ENCODE data around the gene TRPM3.

The TRPM3 gene

DNA sequence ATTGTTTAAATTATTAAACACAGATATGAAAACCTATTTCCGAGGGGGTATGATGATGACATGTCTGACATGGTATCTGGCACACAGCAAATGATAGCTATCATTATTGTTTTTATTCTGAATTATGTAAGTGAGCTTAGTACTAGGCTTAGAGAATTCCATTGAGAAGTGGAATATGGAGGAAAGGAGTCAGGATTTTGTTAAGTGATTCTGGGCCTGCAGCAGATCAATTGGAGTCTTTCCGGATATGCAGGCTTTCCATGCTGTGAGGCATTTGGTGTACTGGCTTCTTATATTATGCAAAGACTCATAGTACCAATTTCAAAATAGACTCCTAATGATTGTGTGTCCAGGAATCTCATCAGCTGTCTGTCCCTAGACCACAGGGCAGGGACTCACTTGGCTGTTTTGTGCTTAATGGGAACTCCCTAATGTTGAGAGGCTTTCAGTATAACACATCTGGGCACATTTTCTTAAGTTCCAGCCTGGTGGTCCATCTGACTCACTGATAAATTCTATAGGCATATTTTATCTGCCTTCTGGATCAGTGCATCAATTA, 527.0 kb downstream of the TRPM3 start:
- in situ Hi-C loops (cut with MboI; ENCODE audit: low sequenced_read_pairs): loop anchor here (25.0 kb wide), 2 partner anchors 182 to 257 kb away; partner anchors contain the start of gene KLF9

DNA sequence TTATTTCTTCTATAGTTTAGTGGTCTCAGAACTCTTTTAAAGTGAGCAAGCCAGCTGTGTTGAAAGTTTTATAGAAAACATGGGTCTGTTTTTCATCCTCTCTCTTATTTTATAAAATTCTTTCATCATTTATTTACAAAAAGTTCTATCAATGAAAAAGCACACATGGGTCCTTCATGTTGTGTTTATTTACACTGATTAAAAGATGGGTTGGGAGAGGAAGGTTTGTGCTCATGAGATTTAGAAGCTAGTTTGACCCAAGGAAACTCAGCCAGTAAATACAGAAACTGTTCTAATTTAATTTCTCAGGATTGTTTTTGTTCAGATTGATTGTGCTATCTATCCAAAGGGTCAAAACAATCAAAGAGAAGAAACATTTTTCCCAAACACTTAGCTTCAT, 528.2 kb downstream of the TRPM3 start:
- in situ Hi-C loops (cut with MboI; ENCODE audit: low sequenced_read_pairs): loop anchor here (25.0 kb wide), 2 partner anchors 181 to 256 kb away; partner anchors contain the start of gene KLF9

DNA sequence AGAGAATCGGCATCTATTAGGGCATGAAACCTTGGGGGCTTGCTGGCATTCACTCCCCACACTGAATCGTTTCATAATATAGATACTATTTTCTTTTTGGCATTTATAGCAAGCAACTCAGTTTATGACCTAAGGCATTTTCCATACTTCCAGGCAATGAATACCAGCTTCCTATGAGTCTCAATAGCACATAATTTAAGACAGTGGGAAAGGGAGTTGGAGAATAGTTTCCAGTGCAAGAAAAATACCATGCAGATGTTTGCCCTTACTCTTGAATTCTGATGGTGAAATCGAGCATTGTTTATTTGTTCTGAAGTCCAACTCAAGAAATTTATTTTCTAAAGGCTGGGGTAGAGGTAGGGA, 531.1 kb downstream of the TRPM3 start:
- in situ Hi-C loops (cut with MboI; ENCODE audit: low sequenced_read_pairs): loop anchor here (25.0 kb wide), 2 partner anchors 178 to 253 kb away; partner anchors contain the start of gene KLF9

DNA sequence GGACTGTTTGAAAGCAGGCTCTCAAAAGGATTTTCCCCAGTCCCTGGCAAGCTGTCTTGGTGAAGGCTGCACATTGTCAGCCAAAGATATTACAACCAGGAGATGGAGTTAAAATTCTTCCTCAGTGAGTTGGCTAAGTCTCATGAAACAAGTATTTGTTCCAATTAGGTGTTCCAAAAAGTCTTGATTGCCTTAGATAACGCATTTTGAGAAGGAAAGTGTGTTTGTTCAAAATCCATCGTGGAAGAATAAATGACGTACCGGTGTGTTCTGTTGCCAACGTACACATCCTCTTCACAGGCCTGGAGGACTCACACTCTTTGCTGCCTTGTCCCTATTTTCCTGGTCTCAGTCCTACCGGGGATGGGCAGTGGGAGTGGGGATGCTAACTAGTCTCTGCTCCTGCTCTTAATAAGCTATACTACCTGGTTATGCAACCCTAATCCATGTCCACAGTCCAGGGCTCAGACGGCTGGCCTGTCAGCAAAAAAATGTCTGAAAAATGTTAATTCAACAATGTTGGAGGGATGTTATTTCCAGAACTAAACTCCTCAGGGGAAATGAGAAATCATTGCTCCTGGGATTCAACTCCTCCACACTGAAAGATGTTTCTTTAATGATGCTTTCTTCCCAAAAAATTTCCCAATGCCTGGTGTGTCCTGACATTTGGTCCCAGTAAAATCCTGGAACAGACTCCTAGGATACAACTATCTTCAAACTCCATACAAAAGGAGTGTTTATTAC, 531.7 kb downstream of the TRPM3 start:
- in situ Hi-C loops (cut with MboI; ENCODE audit: low sequenced_read_pairs): loop anchor here (25.0 kb wide), 2 partner anchors 177 to 252 kb away; partner anchors contain the start of gene KLF9

DNA sequence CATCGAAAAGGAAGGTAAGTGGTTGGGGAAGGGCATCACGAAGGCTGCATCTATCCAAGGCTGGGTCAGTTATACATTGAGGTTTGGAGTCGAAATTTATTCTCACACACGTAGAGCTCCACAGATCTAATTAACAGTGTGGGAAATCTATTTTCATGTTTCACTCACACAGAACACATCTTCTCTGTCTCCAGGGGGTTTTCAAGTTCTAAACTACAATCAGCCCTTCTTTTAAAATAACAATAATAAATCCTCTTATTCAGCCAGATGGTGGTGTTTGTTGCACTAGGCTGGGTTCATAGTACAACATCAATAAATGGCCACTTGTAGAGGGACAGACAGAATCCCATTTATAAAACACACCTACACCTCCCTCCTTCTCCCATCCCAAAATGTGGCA, 532.4 kb downstream of the TRPM3 start:
- in situ Hi-C loops (cut with MboI; ENCODE audit: low sequenced_read_pairs): loop anchor here (25.0 kb wide), 2 partner anchors 177 to 252 kb away; partner anchors contain the start of gene KLF9

- in situ Hi-C loops (cut with MboI; ENCODE audit: low sequenced_read_pairs): loop anchor here (25.0 kb wide), 2 partner anchors 176 to 251 kb away; partner anchors contain the start of gene KLF9
These were observed 533.0 kb downstream of the TRPM3 start for GRCh38 chr9:70588381-70588780.

- in situ Hi-C loops (cut with MboI; ENCODE audit: low sequenced_read_pairs): loop anchor here (25.0 kb wide), 2 partner anchors 175 to 250 kb away; partner anchors contain the start of gene KLF9
These were observed 534.2 kb downstream of the TRPM3 start for GRCh38 chr9:70587201-70587600.

GRCh38 chr9:70586476-70586875, 534.9 kb downstream of the TRPM3 start:
- in situ Hi-C loops (cut with MboI; ENCODE audit: low sequenced_read_pairs): loop anchor here (25.0 kb wide), 2 partner anchors 174 to 249 kb away; partner anchors contain the start of gene KLF9

- in situ Hi-C loops (cut with MboI; ENCODE audit: low sequenced_read_pairs): loop anchor here (25.0 kb wide), 2 partner anchors 170 to 245 kb away; partner anchors contain the start of gene KLF9
These were observed 539.5 kb downstream of the TRPM3 start for GRCh38 chr9:70581955-70582350.

DNA sequence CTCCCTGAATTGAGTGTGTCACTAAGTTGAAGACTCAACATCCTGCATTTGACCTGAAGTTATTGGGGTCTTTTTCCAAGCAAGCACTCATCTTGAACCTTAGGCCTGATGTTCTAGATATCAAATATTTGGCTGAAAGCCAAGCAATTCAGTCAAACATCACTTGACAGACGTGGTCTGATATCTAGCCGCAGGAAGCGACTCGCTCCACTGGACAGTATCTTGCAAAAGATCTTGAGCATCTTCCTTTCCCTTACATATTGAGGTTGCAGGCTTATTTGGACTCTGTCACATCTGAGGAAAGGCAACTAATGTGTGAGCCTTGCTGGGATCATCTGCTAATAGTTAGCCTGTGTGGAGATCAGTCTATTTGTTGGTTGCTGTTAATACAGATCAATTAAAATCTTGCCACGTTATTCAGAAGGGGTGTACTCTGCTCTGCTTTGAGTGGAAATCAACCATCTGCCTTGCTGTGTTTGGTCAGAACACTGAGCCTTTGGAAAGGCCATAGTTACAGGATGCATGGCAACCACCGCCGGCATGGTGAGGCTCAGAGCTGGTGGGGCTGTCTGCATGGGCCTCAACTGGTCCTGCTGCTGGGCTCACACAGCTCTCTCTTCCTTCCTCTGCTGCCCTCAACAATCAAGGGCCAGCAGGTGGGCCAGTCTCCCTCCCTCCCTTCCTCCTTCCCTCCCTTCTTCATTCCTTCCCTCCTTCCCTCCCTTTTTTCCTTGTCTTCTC, 540.0 kb downstream of the TRPM3 start:
- in situ Hi-C loops (cut with MboI; ENCODE audit: low sequenced_read_pairs): loop anchor here (25.0 kb wide), 2 partner anchors 169 to 244 kb away; partner anchors contain the start of gene KLF9

DNA sequence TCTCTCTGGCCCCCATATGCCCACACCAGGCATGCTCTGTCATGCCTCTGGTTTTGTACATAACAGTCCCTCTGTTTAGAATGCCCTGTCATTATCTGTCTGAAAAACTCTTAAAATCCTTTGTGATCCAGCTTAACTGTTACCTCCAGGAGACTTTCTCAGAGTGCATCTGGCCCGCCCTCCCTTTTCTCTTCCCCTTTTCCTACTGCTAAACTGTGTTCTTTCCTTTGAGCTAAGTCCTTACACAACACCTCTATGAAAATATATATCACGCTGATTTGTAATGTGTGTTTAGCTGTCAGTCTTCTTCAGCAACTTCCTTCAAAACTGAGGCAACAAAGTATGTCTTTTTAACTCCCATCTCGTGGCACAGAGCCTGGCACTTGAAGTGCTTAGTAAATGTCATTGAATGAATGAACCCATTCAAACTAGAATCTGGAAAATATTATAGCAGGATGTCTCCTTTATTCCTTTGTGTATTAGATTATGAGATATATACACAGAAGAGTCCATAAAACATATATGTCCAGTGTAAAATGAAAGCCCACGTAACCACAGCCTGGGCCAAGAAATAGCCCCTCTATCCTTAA, 540.7 kb downstream of the TRPM3 start:
- in situ Hi-C loops (cut with MboI; ENCODE audit: low sequenced_read_pairs): loop anchor here (25.0 kb wide), 2 partner anchors 168 to 243 kb away; partner anchors contain the start of gene KLF9

GRCh38 chr9:70579686-70580085, 541.7 kb downstream of the TRPM3 start:
- in situ Hi-C loops (cut with MboI; ENCODE audit: low sequenced_read_pairs): loop anchor here (25.0 kb wide), 2 partner anchors 167 to 242 kb away; partner anchors contain the start of gene KLF9

DNA sequence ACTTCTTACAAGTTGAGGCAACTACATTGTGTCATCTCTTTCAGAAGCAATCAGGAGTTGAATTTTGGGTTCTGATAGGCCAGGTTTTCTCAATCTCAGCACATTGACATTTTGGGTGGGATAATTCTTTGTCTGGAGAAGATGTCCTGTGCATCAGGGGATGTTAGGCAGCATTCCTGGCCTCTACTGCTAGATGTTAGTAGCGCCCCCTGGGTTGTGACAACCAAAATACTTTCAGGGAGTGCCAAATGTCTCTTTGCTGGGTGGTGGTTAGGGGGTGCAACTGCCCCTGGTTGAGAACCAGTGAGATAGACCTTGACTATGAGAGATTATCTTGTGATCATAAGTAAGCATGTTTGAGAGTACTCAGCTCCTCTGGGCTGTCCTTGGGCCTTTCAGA, 542.7 kb downstream of the TRPM3 start:
- in situ Hi-C loops (cut with MboI; ENCODE audit: low sequenced_read_pairs): loop anchor here (25.0 kb wide), 2 partner anchors 166 to 241 kb away; partner anchors contain the start of gene KLF9

DNA sequence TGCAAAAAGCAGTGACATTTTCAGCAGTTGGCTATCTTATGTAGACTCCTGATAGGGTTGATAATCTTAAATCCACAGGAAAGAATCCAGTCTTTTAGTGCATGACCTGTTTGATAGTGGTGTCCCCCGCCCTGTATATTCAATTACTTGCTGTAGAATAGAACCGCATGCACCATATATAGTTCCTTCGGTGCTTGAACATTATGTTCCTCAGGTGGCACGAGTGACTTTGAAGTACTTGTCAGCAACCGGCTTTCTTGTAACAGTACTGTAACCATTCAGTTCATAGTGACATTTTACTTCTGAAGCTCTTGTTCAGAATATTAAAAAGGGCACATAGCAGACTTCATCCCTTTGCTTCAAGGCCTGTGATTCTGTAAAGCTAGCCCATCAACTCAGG, 543.8 kb downstream of the TRPM3 start:
- in situ Hi-C loops (cut with MboI; ENCODE audit: low sequenced_read_pairs): loop anchor here (25.0 kb wide), 2 partner anchors 165 to 240 kb away; partner anchors contain the start of gene KLF9

DNA sequence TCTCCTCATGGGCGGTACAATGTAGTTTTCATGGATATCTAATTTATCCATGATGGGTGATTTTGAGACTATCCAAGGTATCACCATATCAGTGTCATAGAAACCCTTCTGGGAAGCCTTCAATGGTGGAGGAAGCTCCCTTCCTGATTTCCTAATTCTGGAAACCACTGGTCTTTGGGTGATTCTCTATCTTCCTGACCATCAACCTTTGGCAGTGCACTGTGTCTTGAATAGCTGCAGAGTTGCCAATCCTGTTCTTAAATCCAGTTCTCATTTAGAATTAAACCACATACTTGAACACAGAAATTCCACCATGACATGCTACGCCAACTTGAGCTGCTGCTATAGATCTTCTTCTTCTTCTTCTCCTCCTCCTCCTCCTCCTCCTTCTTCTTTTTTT, 545.3 kb downstream of the TRPM3 start:
- in situ Hi-C loops (cut with MboI; ENCODE audit: low sequenced_read_pairs): loop anchor here (25.0 kb wide), 2 partner anchors 164 to 239 kb away; partner anchors contain the start of gene KLF9

DNA sequence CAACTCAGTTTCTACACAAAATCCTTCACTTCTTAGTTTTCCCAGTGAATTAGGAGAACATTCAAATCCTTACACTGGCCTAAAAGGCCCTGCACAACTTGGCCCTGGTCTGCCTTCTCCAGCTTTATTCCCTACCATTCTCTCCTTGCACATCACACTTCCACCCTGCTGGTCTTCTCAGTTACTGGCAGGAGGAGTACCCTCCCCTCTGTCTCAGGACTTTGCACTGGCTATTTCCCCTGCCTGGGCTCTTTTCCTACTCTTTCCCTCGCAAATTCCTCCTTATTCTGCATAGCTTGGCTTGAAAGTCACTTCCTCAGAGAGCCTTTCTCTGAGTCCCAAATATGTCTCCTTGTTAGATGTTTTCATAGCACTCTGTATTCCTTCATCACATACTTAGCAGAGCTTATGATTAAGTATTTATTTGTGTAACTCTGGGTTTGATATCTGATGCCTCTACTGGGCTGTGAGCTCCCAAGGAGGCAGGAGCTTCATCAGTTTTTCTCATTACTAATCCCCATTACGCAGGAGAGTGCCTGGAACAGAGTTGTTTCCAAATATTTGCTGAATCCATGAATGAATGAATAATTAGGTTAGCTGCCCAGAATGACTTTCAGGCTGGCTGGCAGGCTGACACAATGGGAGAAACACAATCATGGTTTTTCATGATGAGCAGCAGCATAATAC, 547.1 kb downstream of the TRPM3 start:
- in situ Hi-C loops (cut with MboI; ENCODE audit: low sequenced_read_pairs): no loop called here

GRCh38 chr9:70573308-70573707, 548.1 kb downstream of the TRPM3 start:
- in situ Hi-C loops (cut with MboI; ENCODE audit: low sequenced_read_pairs): no loop called here

- in situ Hi-C loops (cut with MboI; ENCODE audit: low sequenced_read_pairs): no loop called here
These were observed 550.2 kb downstream of the TRPM3 start for GRCh38 chr9:70571258-70571657.

GRCh38 chr9:70569791-70570190, 551.6 kb downstream of the TRPM3 start:
- in situ Hi-C loops (cut with MboI; ENCODE audit: low sequenced_read_pairs): no loop called here
